ENCODE measurements around the gene PHF24. TPM values are rescaled to one million over a fixed set of nuclear protein-coding genes. Genes with fewer than 3 reads are reported as not detected.
"Not testable (repeated sequence)": the region's sequence is repeated elsewhere in the genome, so short reads cannot be mapped to it uniquely, and the experiment has no call there.

PHF24 gene
- 0.04 TPM for polyA plus RNA-seq (2013, experiment 1 of 2; ENCODE audit: insufficient read length)
- polyA plus RNA-seq (2013, experiment 2 of 2; ENCODE audit: insufficient read length), result 0.14 TPM

DNA sequence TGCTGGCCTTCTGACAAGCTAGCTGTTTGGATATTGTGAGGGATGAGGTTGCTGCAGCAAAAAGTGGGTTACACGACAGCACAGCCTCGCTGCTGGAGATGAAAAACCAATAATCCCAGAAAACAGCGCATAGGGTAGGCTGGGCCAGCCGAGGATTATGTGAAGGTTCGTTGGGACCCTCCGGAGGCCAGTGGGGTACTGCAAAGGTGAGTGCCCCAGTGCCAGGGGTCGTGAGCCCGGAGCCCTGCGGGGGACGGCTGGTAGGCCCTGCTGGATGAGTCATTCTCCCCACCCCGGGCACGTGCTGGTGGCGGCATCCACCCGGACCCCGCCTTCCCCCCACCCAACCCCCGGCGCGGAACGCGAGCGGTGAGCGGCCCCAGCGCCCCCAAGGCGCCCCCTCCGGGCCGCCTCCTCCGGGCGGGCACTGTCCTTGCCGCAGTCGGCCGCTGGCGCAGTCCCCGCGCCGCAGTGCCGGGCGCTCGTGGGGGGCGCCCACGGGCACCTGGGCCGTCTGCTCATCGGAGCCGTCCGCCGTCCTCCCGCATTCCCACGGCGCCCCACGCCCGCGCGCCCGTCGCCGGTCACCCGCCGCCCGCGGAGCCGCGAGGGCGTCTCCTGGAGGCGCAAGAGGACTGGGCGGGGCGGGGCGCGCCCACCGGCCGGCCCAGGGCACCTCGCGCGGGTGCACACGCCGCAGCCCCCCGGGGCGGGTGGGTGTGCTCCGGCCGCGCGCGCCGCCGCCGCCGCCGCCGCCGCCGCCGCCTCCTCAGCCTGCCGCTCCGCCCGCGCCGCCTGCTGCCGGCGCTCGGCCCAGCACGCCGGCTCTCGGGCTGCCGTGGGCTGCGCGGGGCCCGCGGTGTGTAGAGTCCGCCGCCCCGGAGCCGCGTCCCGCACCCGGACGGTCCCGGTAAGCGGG lies at the start of gene PHF24:
TSS of gene PHF24 (plus strand) at position 794 of the 919 bp plus-strand sequence. CDS start 13,014 bp downstream, outside the sequence.
- peak; percentile 5 for DNase-seq

DNA sequence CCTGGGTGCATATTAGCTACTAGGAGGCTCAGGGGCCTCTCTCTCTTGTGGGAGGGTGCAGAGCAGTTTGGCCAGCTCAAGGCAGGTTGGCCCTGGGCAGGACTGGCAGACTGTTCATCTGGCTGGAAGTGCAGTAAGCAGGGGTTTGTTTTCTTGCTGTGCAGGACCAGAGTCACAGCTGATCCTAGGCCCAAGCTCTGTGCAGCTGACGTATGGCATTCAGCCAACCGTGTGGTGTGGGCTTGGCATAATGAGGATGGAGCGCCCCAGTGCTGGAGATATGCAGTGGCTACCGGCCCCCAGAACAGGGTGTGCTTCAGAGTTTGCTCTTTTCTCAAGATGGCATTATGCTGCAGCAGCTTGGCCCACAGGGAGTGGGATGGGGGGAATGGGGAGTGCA lies 31.0 kb upstream of the PHF24 start:
- DNase-seq, result no peak

DNA sequence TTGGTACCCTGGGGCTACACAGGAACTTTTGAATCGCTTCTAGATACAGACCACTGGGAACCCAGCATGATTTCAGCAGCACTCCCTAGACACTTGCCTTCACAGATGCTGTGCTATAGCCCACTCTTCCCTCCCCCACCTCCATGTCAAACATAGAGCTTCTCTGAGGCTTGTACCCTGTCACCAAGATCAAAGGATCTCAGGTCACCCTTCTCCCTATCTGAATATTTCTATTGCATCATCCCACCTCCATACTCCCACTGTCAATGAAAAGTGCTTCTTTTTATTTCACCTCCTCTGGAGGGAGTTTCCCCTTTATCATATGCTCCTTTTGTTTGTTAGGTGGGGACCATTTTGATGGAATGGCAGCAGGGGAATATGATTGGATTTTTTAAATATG lies 29.2 kb upstream of the PHF24 start:
- no peak for DNase-seq

DNA sequence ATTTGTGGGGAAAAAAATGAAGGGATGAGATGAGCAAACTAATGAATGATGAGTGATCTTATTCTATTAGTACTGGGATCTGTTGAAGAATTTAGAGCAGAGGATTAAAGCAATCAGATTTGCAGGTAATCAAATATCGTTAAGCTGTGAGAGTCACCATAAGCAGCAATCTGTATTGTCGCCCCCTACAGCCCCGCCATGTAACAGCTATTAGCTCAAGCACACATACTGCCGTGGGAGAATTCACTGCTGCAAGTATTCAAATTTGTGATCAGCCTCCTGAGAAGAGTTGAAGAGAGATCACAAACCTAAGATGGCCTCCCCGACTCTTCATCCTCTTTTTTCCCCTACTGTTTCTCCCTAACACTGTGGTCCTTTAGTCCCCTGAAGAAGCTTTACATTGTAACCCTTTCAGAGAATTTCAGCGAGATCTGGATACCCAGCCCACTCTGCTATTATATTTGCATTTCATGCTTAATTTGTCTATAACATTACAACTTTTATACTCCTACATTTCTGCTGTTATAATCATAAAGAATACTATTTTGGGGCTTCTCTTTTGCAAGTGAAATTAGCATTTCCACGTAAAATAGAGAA lies 28.5 kb upstream of the PHF24 start:
- DNase-seq, result no peak

DNA sequence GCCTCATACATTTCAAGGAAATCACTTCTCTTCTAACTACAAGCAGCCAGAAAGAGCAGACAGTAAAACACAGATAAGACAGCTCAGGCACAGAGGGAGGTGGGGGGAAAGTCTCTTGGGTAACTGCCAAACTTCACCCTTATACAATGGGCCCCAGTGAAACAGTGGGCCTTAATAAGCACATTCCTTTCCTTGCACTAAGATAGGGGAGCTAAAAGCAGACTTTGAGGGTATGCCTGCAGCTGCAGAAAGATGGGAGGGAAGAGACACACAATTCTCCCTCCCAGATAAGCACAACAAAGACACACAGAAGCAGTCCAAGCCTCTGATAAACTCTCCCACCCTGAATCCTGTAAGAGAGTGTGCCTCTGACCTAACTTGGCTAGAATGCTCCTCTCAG lies 18.1 kb upstream of the PHF24 start:
- not testable (repeated sequence) for DNase-seq

DNA sequence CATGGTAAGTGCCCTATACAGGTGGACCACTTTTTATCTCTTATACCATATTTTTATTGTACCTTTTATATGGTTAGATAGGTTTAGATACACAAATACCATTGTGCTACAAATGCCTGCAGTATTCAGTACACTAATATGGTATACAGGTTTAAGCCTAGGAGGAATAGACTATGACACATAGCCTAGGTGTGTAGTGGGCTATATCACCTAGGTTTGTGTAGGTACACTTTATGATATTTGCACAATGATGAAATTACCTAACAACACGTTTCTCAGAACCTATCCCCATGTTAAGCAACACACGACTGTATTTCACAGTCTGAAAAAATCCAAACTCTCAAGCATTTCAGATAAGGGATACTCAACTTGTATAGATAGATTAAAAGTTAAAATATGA lies 9.6 kb upstream of the PHF24 start:
- no peak for DNase-seq

- no peak for DNase-seq
These were observed 3.9 kb upstream of the PHF24 start for GRCh38 chr9:34954225-34954624.

- not testable (repeated sequence) for DNase-seq
These were observed 2.0 kb upstream of the PHF24 start for GRCh38 chr9:34956066-34956465.

DNA sequence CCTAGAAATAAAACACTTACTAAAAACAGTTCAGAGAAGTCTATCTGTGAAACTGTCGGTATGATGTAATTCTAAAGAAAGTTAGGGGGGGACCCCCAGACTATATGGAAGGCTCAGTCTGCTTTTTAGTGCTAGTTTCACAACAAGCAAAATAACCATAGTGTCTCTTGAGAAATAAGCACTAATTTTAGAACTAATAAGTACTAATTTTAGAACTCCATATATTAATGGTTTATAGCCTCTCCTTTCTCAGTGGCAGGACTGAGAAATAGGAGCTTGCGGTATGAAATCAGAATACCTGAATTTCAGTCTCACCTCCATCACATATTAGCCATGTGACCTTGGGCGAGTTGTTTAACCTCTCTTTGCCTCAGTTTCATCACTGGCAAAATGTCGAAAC lies 1.4 kb upstream of the PHF24 start:
- no peak for DNase-seq

DNA sequence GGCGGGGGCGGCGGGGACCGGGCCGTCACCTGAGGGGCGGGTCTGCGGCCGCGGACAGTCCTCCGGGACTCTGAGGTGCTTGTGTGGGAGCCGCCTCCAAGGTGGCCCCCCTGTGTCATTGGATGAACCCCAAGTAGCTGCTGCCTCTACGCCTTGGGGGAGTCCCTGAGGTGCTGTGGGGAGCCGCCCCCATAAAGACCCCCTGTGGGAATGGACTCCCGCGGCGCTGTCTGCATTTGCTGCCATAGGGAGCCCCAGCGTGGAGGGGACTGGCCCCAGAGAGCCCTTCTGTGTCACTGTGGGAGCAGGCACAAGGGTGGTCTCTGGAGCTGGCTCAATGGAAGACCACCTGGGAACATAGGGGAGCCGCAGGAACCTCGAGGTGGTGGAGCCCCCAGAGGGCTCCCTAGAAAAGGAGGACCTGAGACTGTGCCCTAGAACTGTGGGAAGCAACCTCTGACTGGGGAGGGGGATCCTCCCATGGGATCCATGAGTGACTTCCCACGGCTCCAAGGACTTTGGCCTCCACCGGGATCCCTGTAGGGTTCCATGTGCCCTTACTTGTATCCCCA lies 412 bp downstream of the PHF24 start:
- DNase-seq, result no peak

GRCh38 chr9:34959461-34959860 lies 1.4 kb downstream of the PHF24 start:
- no peak for DNase-seq

DNA sequence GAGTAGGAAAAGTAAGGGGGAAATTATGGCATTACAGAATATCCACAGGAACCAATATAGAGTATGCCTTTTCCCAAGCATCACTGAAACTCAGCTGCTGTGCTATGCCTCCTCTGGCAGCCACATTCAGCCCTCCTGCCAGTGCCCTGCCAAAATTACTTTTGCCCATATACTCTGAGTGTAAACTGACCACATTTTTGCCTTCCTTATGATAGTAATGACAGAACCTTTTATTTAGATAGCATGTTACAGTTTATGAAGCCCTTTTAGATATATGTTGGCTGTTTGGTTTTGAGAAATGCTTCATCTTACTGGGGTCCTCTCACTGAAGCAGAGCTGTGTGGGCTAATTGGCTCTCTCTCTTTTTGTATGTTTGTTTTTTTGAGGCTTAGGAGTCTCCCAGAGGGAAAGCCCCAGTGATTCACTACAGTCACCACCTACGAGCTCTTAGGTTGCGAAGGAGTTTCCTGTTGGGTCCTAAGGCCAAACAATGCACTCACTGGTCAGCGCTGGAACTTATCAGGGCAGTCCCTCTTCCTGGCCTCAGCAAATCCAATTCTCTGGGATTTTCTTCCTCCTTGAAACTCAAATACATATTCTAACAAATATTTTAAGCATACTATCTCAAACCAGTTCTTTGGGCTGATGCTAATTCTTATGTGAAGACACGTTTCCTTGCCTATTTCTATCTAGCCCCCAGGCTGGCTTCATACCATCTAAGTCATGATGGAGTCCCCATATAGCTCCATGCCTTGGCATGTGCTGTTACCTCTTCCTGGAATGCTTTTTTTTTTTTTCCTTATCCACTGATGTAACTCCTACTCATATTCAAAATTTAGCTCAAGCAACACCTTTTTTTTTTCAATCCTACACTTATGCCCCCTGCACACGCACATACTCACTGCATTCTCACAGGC lies 3.7 kb downstream of the PHF24 start:
- DNase-seq, result peak; percentile 4

- no peak for DNase-seq
These were observed 4.5 kb downstream of the PHF24 start for GRCh38 chr9:34962546-34962945.

- DNase-seq, result no peak
These were observed 5.5 kb downstream of the PHF24 start for GRCh38 chr9:34963552-34963951.

- DNase-seq, result no peak
These were observed 6.4 kb downstream of the PHF24 start for GRCh38 chr9:34964458-34964857.

- no peak for DNase-seq
These were observed 13.2 kb downstream of the PHF24 start for GRCh38 chr9:34971146-34971811.

- no peak for DNase-seq
These were observed 16.6 kb downstream of the PHF24 start for GRCh38 chr9:34974664-34975063.

DNA sequence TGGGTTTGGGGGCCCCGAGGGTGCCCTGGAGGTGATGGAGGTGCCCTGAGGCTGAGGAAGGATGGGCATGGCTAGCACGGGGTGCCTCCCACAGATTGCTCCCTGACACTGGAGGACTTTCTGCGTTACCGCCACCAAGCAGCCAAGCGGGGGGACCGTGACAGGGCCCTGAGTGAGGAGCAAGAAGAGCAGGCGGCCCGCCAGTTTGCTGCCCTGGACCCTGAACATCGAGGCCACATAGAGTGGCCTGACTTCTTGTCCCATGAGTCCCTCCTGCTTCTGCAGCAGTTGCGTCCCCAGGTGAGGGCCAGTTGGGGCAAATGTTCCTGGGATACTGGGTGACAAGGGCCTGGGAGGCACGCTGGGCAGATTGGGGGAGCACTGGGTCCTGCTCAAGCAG lies 18.4 kb downstream of the PHF24 start:
- no peak for DNase-seq

DNA sequence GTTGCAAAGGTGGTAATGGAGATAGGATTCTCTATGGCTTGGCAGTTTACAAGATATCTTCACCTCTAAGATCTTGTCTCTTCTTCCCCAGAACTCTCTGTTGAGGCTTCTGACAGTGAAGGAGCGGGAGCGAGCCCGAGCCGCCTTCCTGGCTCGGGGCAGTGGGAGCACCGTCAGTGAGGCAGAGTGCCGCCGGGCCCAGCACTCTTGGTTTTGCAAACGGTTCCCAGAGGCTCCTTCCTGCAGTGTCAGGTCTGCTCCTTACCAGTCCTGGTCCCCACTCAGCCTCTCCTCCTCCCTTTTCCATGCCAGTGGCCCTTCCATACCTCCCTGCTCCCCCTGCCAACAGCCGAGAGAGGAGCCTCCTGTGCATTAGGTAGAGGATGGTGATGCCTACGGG lies 18.9 kb downstream of the PHF24 start:
- no peak for DNase-seq

DNA sequence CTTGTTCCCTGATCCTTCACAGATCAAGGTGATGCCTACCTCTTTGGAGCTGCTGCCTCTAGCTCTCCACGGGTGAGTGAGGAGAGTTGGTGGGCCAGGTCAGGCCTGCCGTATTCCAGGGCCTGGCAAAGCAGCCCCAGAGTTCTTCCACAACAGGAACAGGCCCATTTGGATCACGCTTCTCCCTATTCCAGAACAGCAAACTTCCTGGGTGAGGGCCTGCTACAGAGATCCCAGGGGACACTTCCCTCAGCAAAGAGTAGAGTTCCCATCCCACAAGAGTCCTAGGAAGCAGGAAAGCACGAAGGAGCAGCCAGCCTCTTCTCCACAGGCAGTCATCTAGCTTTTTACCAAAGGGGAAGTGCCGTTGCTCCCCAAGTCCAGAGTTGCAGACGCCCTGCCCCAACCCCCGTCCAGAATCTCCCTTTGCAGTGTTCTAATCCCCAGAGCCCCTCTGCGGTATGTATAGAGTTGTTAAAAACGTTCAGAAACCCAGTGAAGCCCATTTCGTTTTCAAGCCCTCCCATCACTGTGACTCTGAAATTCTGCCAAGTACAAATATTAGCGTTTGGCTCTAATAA lies 22.2 kb downstream of the PHF24 start:
- DNase-seq, result no peak

DNA sequence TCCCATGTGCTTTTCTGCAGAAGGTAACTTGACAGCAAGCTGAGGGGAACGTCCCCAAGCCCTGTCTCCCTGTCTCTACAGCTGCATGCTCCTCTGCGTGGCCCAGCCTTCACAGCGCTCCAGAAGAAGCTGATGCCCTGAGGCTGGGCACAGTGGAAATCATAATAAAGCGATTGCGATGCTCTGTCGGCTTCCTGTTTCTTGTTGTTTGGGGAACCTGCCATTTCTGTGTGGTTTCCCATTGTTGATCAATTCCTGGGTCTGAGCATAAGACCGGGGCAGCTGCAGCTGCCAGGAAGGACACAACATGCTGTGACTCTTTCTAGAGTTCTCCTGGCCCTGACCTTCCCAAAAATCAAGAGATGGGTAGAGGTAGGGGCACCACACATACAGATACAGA lies 24.3 kb downstream of the PHF24 start:
- DNase-seq, result no peak

GRCh38 chr9:34983209-34983608 lies 25.1 kb downstream of the PHF24 start:
- no peak for DNase-seq

Data from fibroblast of skin of abdomen (primary cell).